SK-N-SH (cell line): ENCODE results near the gene SGPP1.

Source experiments
- FOXJ3 ChIP-seq: sonication (generic); formaldehyde crosslinking; IDR thresholded peaks from 2 replicates; pipeline ENCODE4 v1.5.1; 2020; ENCODE audit warnings: mild to moderate bottlenecking, missing genetic modification reagents
- POLR2AphosphoS5 ChIP-seq: IDR thresholded peaks from 2 replicates; pipeline ENCODE4 v1.6.1; 2012; ENCODE audit warnings: low read depth, low read length
- RAD21 ChIP-seq: IDR thresholded peaks from 2 replicates; pipeline ENCODE4 v1.6.1; 2012; ENCODE audit warnings: mild to moderate bottlenecking, low read length
- RCOR1 ChIP-seq: fragments of 150-350 bp; IDR thresholded peaks from 2 replicates; pipeline ENCODE4 v1.6.1; 2017; ENCODE audit warnings: antibody characterized with exemption, low read length
- RFX5 ChIP-seq: IDR thresholded peaks from 2 replicates; pipeline ENCODE4 v1.6.1; 2012; ENCODE audit warnings: mild to moderate bottlenecking, improper control_type of control experiment, low read length
- SMC3 ChIP-seq: IDR thresholded peaks from 2 replicates; pipeline ENCODE4 v1.6.1; 2012; ENCODE audit warnings: low read depth, low read length, improper control_type of control experiment
- YY1 ChIP-seq: IDR thresholded peaks from 2 replicates; pipeline ENCODE4 v1.4.0; 2012; ENCODE audit warnings: low read depth, mild to moderate bottlenecking
- ZBTB33 ChIP-seq: IDR thresholded peaks from 2 replicates; pipeline ENCODE4 v1.4.0; 2012; ENCODE audit warnings: low read depth, borderline replicate concordance
- TF ChIP-seq, protein P1 (sequence below): IDR thresholded peaks from 2 replicates; pipeline ENCODE4 v1.4.0; 2012; ENCODE audit warnings: low read depth
- TF ChIP-seq, protein P2 (sequence below): fragments of 200-600 bp; sonication (generic); IDR thresholded peaks from 2 replicates; pipeline ENCODE4 v1.6.1; 2017; ENCODE audit warnings: antibody characterized with exemption, mild to moderate bottlenecking, moderate library complexity

GRCh38 chr14:63642656-63643382 is 85.0 kb downstream of the SGPP1 start:
- no peak for TF ChIP-seq FOXJ3
- TF ChIP-seq SMC3, result no peak
- no peak for TF ChIP-seq YY1
- TF ChIP-seq, protein P1, sequence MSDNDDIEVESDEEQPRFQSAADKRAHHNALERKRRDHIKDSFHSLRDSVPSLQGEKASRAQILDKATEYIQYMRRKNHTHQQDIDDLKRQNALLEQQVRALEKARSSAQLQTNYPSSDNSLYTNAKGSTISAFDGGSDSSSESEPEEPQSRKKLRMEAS, result no peak
- TF ChIP-seq POLR2AphosphoS5, result no peak
- TF ChIP-seq ZBTB33, result no peak
- TF ChIP-seq RCOR1, result no peak
- TF ChIP-seq RAD21, result no peak
- TF ChIP-seq, protein P2, sequence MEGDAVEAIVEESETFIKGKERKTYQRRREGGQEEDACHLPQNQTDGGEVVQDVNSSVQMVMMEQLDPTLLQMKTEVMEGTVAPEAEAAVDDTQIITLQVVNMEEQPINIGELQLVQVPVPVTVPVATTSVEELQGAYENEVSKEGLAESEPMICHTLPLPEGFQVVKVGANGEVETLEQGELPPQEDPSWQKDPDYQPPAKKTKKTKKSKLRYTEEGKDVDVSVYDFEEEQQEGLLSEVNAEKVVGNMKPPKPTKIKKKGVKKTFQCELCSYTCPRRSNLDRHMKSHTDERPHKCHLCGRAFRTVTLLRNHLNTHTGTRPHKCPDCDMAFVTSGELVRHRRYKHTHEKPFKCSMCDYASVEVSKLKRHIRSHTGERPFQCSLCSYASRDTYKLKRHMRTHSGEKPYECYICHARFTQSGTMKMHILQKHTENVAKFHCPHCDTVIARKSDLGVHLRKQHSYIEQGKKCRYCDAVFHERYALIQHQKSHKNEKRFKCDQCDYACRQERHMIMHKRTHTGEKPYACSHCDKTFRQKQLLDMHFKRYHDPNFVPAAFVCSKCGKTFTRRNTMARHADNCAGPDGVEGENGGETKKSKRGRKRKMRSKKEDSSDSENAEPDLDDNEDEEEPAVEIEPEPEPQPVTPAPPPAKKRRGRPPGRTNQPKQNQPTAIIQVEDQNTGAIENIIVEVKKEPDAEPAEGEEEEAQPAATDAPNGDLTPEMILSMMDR, result no peak
- TF ChIP-seq RFX5, result no peak
